Measurements from ENCODE around the gene PCSK9. TPM values are rescaled to one million over a fixed set of nuclear protein-coding genes. Genes with fewer than 3 reads are reported as not detected.

PCSK9 gene
- total RNA-seq, 1 experiment from 2014 or later = 0.26 TPM

DNA sequence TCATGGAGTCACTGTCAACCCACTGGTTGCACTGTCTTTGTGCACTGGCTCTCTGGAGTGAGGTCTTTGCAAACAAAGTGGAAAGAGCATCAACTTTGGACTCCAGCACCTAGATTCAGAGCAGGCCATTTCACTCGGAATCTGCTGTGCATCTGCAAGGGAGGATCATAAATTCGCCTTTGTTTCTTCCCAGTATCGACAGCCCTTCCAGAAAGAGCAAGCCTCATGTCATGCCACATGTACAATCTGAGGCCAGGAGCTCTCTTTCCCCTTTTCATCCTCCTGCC, 853 bp upstream of the PCSK9 start:
- TF ChIP-seq, protein P1, sequence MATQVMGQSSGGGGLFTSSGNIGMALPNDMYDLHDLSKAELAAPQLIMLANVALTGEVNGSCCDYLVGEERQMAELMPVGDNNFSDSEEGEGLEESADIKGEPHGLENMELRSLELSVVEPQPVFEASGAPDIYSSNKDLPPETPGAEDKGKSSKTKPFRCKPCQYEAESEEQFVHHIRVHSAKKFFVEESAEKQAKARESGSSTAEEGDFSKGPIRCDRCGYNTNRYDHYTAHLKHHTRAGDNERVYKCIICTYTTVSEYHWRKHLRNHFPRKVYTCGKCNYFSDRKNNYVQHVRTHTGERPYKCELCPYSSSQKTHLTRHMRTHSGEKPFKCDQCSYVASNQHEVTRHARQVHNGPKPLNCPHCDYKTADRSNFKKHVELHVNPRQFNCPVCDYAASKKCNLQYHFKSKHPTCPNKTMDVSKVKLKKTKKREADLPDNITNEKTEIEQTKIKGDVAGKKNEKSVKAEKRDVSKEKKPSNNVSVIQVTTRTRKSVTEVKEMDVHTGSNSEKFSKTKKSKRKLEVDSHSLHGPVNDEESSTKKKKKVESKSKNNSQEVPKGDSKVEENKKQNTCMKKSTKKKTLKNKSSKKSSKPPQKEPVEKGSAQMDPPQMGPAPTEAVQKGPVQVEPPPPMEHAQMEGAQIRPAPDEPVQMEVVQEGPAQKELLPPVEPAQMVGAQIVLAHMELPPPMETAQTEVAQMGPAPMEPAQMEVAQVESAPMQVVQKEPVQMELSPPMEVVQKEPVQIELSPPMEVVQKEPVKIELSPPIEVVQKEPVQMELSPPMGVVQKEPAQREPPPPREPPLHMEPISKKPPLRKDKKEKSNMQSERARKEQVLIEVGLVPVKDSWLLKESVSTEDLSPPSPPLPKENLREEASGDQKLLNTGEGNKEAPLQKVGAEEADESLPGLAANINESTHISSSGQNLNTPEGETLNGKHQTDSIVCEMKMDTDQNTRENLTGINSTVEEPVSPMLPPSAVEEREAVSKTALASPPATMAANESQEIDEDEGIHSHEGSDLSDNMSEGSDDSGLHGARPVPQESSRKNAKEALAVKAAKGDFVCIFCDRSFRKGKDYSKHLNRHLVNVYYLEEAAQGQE (IDR thresholded peaks at IDR 0.05; ENCODE audit: insufficient read depth in 1 of 2, low read depth in 2 of 2, low read length in 1 of 2) = no peak
- TF ChIP-seq SIN3A (IDR thresholded peaks at IDR 0.05; ENCODE audit: borderline replicate concordance, insufficient read depth, low read depth, low read length) (no peak), POLR2AphosphoS5 (IDR thresholded peaks at IDR 0.05; ENCODE audit: low read depth, low read length) (no peak), TCF7L2 (IDR thresholded peaks at IDR 0.05; ENCODE audit: low read depth, low read length) (no peak)
- TF ChIP-seq, protein P2, sequence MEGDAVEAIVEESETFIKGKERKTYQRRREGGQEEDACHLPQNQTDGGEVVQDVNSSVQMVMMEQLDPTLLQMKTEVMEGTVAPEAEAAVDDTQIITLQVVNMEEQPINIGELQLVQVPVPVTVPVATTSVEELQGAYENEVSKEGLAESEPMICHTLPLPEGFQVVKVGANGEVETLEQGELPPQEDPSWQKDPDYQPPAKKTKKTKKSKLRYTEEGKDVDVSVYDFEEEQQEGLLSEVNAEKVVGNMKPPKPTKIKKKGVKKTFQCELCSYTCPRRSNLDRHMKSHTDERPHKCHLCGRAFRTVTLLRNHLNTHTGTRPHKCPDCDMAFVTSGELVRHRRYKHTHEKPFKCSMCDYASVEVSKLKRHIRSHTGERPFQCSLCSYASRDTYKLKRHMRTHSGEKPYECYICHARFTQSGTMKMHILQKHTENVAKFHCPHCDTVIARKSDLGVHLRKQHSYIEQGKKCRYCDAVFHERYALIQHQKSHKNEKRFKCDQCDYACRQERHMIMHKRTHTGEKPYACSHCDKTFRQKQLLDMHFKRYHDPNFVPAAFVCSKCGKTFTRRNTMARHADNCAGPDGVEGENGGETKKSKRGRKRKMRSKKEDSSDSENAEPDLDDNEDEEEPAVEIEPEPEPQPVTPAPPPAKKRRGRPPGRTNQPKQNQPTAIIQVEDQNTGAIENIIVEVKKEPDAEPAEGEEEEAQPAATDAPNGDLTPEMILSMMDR (IDR thresholded peaks at IDR 0.05) = no peak
- in situ Hi-C loops (cut with HindIII; ENCODE audit: low pct_unique_long_range_greater_than_20kb, low sequenced_read_pairs) = no loop called here
- Histone ChIP-seq H3K27me3 (ENCODE audit: control insufficient read depth, insufficient read depth, low read length) (peaks cover 44% of the 10 kb centered on the region), H3K4me3 (ENCODE audit: low read depth in 2 of 2, low read length in 2 of 2) (no peak overlapping the region), H3K9me3 (ENCODE audit: control insufficient read depth, insufficient read depth, low read depth, low read length) (no peaks in the 10 kb centered on the region), H3K4me1 (ENCODE audit: control insufficient read depth, insufficient read depth, low read length) (peaks cover 8% of the 10 kb centered on the region; the same call in 1 of the 2 replicates), H3K36me3 (ENCODE audit: control insufficient read depth, insufficient read depth, low read length) (no peaks in the 10 kb centered on the region), H3K27ac (ENCODE audit: low read length) (no peak overlapping the region)
- intact Hi-C loops (cut with micrococcal nuclease; ENCODE audit: unreplicated experiment) = no loop called here
- DNase-seq (ENCODE audit: low read depth, low spot score) (no peak), ATAC-seq (no peak)
- BruUV-seq (replicated peaks) = no TSS peak
- CTCF ChIA-PET = interaction anchor here (0.7 kb wide), 1 partner anchor 22 kb away, joined by 3 read pairs; no protein-coding TSS in a partner anchor
- POLR2A ChIA-PET = no interaction called here

DNA sequence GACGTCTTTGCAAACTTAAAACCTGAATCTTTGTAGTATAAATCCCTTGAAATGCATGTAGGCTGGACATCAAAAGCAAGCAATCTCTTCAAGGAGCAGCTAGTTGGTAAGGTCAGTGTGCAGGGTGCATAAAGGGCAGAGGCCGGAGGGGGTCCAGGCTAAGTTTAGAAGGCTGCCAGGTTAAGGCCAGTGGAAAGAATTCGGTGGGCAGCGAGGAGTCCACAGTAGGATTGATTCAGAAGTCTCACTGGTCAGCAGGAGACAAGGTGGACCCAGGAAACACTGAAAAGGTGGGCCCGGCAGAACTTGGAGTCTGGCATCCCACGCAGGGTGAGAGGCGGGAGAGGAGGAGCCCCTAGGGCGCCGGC, 390 bp upstream of the PCSK9 start:
- CTCF ChIA-PET = interaction anchor here (0.7 kb wide), 1 partner anchor 22 kb away, joined by 3 read pairs; no protein-coding TSS in a partner anchor
- in situ Hi-C loops (cut with HindIII; ENCODE audit: low pct_unique_long_range_greater_than_20kb, low sequenced_read_pairs) (no loop called here), intact Hi-C loops (cut with micrococcal nuclease; ENCODE audit: unreplicated experiment) (no loop called here)
- Histone ChIP-seq H3K4me1 (ENCODE audit: control insufficient read depth, insufficient read depth, low read length) (peaks cover 8% of the 10 kb centered on the region; the same call in 1 of the 2 replicates), H3K27ac (ENCODE audit: low read length) (no peak overlapping the region), H3K36me3 (ENCODE audit: control insufficient read depth, insufficient read depth, low read length) (no peaks in the 10 kb centered on the region), H3K4me3 (ENCODE audit: low read depth in 2 of 2, low read length in 2 of 2) (no peak overlapping the region), H3K27me3 (ENCODE audit: control insufficient read depth, insufficient read depth, low read length) (peaks cover 44% of the 10 kb centered on the region), H3K9me3 (ENCODE audit: control insufficient read depth, insufficient read depth, low read depth, low read length) (no peaks in the 10 kb centered on the region)
- TF ChIP-seq SIN3A (IDR thresholded peaks at IDR 0.05; ENCODE audit: borderline replicate concordance, insufficient read depth, low read depth, low read length) (no peak), TCF7L2 (IDR thresholded peaks at IDR 0.05; ENCODE audit: low read depth, low read length) (no peak), POLR2AphosphoS5 (IDR thresholded peaks at IDR 0.05; ENCODE audit: low read depth, low read length) (no peak)
- TF ChIP-seq, protein P1 (IDR thresholded peaks at IDR 0.05; ENCODE audit: insufficient read depth in 1 of 2, low read depth in 2 of 2, low read length in 1 of 2) = no peak
- TF ChIP-seq, protein P2 (IDR thresholded peaks at IDR 0.05) = no peak
- ATAC-seq (no peak), DNase-seq (ENCODE audit: low read depth, low spot score) (no peak)
- POLR2A ChIA-PET = no interaction called here
- no TSS peak for BruUV-seq (replicated peaks)

Data from Panc1 (cell line).